Measurements from ENCODE around the gene RARB.

RARB gene

GRCh38 chr3:25604107-25604805 lies 176.2 kb downstream of the RARB start:
- Histone ChIP-seq H3K36me3 (ENCODE audit: insufficient read depth, low read length) (peaks cover 16% of the 10 kb centered on the region), H3K9me3 (ENCODE audit: low read depth, low read length) (no peaks in the 10 kb centered on the region), H3K9ac (ENCODE audit: insufficient read length) (no peak overlapping the region), H3K4me3 (no peak overlapping the region), H3K27ac (no peak overlapping the region)
- TF ChIP-seq POLR2AphosphoS5 (IDR thresholded peaks at IDR 0.05; ENCODE audit: borderline replicate concordance, low read depth, low read length): no peak
- TF ChIP-seq EZH2 (IDR thresholded peaks at IDR 0.05): no peak
- no peak for TF ChIP-seq FOXP2 (optimal IDR thresholded peaks at IDR 0.05; ENCODE audit: control extremely low read depth, extremely low read length, insufficient read depth)
- no peak for DNase-seq (ENCODE audit: low read depth, low spot score)

DNA sequence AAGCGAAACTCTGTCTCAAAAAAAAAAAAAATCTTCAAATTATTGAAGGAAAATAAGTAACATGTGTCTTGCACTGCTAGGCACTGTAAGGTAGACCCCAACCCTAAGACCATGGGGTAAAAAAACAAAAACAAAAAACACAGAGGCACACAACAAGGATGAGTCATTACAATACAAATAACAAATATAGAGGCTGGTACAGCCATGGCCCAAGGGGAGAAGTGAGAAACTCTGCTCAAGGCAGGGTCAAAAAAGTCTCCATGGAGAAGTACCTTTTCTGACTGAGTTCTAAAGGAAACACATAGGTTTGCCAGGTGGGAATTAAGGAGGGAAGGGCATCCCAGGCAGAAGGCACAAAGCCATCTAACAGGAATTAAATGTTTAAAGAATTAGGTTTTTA lies 182.1 kb downstream of the RARB start:
- Histone ChIP-seq H3K9me3 (ENCODE audit: low read depth, low read length) (no peaks in the 10 kb centered on the region), H3K27ac (no peak overlapping the region), H3K4me3 (no peak overlapping the region), H3K36me3 (ENCODE audit: insufficient read depth, low read length) (peaks cover 31% of the 10 kb centered on the region), H3K9ac (ENCODE audit: insufficient read length) (no peak overlapping the region)
- no peak for DNase-seq (ENCODE audit: low read depth, low spot score)
- TF ChIP-seq POLR2AphosphoS5 (IDR thresholded peaks at IDR 0.05; ENCODE audit: borderline replicate concordance, low read depth, low read length) (no peak), FOXP2 (optimal IDR thresholded peaks at IDR 0.05; ENCODE audit: control extremely low read depth, extremely low read length, insufficient read depth) (no peak), EZH2 (IDR thresholded peaks at IDR 0.05) (no peak)

- H3K36me3 ChIP-seq (ENCODE audit: insufficient read depth, low read length): peaks cover 31% of the 10 kb centered on the region
- TF ChIP-seq POLR2AphosphoS5 (IDR thresholded peaks at IDR 0.05; ENCODE audit: borderline replicate concordance, low read depth, low read length) (no peak), EZH2 (IDR thresholded peaks at IDR 0.05) (no peak), FOXP2 (optimal IDR thresholded peaks at IDR 0.05; ENCODE audit: control extremely low read depth, extremely low read length, insufficient read depth) (no peak)
Observed at GRCh38 chr3:25610779-25611178, 182.7 kb downstream of the RARB start.

GRCh38 chr3:25611193-25611592 lies 183.1 kb downstream of the RARB start:
- Histone ChIP-seq H3K36me3 (ENCODE audit: insufficient read depth, low read length) (peaks cover 31% of the 10 kb centered on the region), H3K9me3 (ENCODE audit: low read depth, low read length) (no peaks in the 10 kb centered on the region), H3K4me3 (no peak overlapping the region), H3K9ac (ENCODE audit: insufficient read length) (no peak overlapping the region), H3K27ac (no peak overlapping the region)
- no peak for DNase-seq (ENCODE audit: low read depth, low spot score)
- TF ChIP-seq EZH2 (IDR thresholded peaks at IDR 0.05) (no peak), FOXP2 (optimal IDR thresholded peaks at IDR 0.05; ENCODE audit: control extremely low read depth, extremely low read length, insufficient read depth) (no peak)

More at GRCh38 chr3:25610779-25611178, 182.7 kb downstream of the RARB start:
- Histone ChIP-seq H3K4me3 (no peak overlapping the region), H3K9ac (ENCODE audit: insufficient read length) (no peak overlapping the region), H3K9me3 (ENCODE audit: low read depth, low read length) (no peaks in the 10 kb centered on the region), H3K27ac (no peak overlapping the region)
- DNase-seq (ENCODE audit: low read depth, low spot score): no peak

GRCh38 chr3:25618028-25618427 lies 190.0 kb downstream of the RARB start:
- no peak for TF ChIP-seq POLR2AphosphoS5 (IDR thresholded peaks at IDR 0.05; ENCODE audit: borderline replicate concordance, low read depth, low read length)
- TF ChIP-seq EZH2 (IDR thresholded peaks at IDR 0.05): no peak
- no peak for TF ChIP-seq FOXP2 (optimal IDR thresholded peaks at IDR 0.05; ENCODE audit: control extremely low read depth, extremely low read length, insufficient read depth)
- Histone ChIP-seq H3K9me3 (ENCODE audit: low read depth, low read length) (no peaks in the 10 kb centered on the region), H3K4me3 (no peak overlapping the region), H3K27ac (no peak overlapping the region), H3K36me3 (ENCODE audit: insufficient read depth, low read length) (peaks cover 14% of the 10 kb centered on the region), H3K9ac (ENCODE audit: insufficient read length) (no peak overlapping the region)
- DNase-seq (ENCODE audit: low read depth, low spot score): no peak

DNA sequence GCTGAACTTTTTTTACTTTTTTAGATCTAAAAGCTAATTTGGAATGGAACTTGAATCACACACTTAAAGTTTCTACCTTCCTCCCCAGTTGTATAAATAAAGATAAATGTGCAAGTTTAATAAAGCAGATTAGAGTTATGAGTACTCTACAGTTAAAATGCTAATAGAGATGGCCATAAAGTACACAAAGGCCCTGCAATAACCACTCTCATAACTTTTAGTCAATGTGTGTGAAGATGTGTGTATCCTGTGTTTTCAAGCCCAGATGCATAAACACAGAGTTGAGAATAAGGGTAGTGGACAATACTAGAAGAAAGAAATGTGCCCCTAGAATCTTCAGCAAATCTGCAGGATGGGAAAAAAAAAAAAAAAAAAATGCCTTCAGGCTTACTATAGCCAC lies 191.3 kb downstream of the RARB start:
- TF ChIP-seq POLR2AphosphoS5 (IDR thresholded peaks at IDR 0.05; ENCODE audit: borderline replicate concordance, low read depth, low read length): no peak
- TF ChIP-seq EZH2 (IDR thresholded peaks at IDR 0.05): no peak
- no peak for TF ChIP-seq FOXP2 (optimal IDR thresholded peaks at IDR 0.05; ENCODE audit: control extremely low read depth, extremely low read length, insufficient read depth)
- H3K36me3 ChIP-seq (ENCODE audit: insufficient read depth, low read length): peaks cover 27% of the 10 kb centered on the region
- H3K27ac ChIP-seq: no peak overlapping the region
- no peak overlapping the region for H3K9ac ChIP-seq (ENCODE audit: insufficient read length)
- no peaks in the 10 kb centered on the region for H3K9me3 ChIP-seq (ENCODE audit: low read depth, low read length)
- no peak for DNase-seq (ENCODE audit: low read depth, low spot score)
- H3K4me3 ChIP-seq: no peak overlapping the region

DNA sequence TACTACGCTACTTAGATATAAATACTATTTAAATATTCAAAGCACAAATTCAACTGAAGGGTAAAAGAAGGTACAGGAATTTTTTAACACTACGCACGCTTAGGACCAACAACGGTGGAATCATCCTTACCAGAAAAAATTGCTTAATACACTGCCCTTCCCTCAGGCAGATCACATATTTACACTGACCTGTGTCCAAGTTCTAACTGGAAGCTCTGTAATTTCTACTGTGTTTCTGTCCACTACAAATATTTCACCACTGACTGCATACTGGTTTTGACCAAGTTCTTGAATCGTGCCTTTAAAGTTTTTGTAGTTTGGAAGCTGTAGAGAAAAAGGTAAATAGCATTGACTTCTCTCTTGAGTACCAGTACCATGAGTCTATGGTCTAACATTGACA lies 192.4 kb downstream of the RARB start:
- no peak for DNase-seq (ENCODE audit: low read depth, low spot score)
- Histone ChIP-seq H3K9me3 (ENCODE audit: low read depth, low read length) (no peaks in the 10 kb centered on the region), H3K36me3 (ENCODE audit: insufficient read depth, low read length) (peaks cover 32% of the 10 kb centered on the region; the same call in 1 of the 2 replicates), H3K4me3 (no peak overlapping the region), H3K27ac (no peak overlapping the region), H3K9ac (ENCODE audit: insufficient read length) (no peak overlapping the region)
- TF ChIP-seq FOXP2 (optimal IDR thresholded peaks at IDR 0.05; ENCODE audit: control extremely low read depth, extremely low read length, insufficient read depth) (no peak), EZH2 (IDR thresholded peaks at IDR 0.05) (no peak), POLR2AphosphoS5 (IDR thresholded peaks at IDR 0.05; ENCODE audit: borderline replicate concordance, low read depth, low read length) (no peak)

DNA sequence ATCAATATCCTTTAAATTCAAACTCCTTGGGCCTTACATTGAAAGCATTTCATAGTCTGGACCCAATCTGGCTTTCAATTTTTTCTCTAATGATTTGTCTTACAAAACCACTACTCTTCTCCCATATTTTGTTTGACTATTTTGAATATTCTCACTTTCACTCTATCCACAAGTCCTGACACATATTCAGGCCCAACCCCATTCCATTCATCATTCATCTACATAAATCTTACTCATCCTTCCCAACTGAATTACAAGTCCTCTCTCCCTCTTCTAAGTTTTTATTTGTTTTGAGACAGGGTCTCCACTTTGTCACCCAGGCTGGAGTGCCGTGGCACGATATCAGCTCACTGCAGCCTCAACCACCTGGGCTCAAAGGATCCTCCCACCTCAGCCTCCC lies 193.0 kb downstream of the RARB start:
- H3K9ac ChIP-seq (ENCODE audit: insufficient read length): no peak overlapping the region
- DNase-seq (ENCODE audit: low read depth, low spot score): no peak
- TF ChIP-seq FOXP2 (optimal IDR thresholded peaks at IDR 0.05; ENCODE audit: control extremely low read depth, extremely low read length, insufficient read depth): no peak
- TF ChIP-seq EZH2 (IDR thresholded peaks at IDR 0.05): no peak
- no peak for TF ChIP-seq POLR2AphosphoS5 (IDR thresholded peaks at IDR 0.05; ENCODE audit: borderline replicate concordance, low read depth, low read length)
- peaks cover 35% of the 10 kb centered on the region; the same call in 1 of the 2 replicates for H3K36me3 ChIP-seq (ENCODE audit: insufficient read depth, low read length)
- H3K9me3 ChIP-seq (ENCODE audit: low read depth, low read length): no peaks in the 10 kb centered on the region
- H3K27ac ChIP-seq: no peak overlapping the region
- H3K4me3 ChIP-seq: no peak overlapping the region

DNA sequence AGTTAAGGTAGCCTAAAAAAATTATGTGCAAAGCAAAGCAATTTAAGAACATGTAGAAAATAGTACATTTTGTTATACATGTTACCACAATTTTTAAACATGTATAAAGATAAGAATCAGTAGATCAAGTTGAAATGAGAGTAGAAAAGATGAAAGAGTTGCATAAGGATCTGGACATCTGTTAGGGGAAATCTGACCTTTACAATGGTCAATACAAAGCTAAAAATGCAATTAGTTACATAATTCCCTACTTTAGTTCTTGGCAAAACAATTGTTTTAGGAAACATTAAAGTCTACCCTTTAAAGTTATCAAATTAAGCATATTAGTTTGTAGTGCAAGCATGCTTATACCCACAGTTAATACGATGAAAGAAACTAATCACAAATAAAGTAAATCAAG lies 203.9 kb downstream of the RARB start:
- H3K4me3 ChIP-seq: no peak overlapping the region
- DNase-seq (ENCODE audit: low read depth, low spot score): no peak
- H3K27ac ChIP-seq: no peak overlapping the region
- H3K9me3 ChIP-seq (ENCODE audit: low read depth, low read length): no peaks in the 10 kb centered on the region
- H3K36me3 ChIP-seq (ENCODE audit: insufficient read depth, low read length): peaks cover 28% of the 10 kb centered on the region
- no peak overlapping the region for H3K9ac ChIP-seq (ENCODE audit: insufficient read length)
- TF ChIP-seq EZH2 (IDR thresholded peaks at IDR 0.05) (no peak), POLR2AphosphoS5 (IDR thresholded peaks at IDR 0.05; ENCODE audit: borderline replicate concordance, low read depth, low read length) (no peak), FOXP2 (optimal IDR thresholded peaks at IDR 0.05; ENCODE audit: control extremely low read depth, extremely low read length, insufficient read depth) (no peak)
